GM18505 (cell line): ENCODE data around the gene IL31.

Source experiments
- ATAC-seq: cut with Tn5 transposase; IDR thresholded peaks from one replicate; pipeline ENCODE4 v1.9.1; 2021; ENCODE audit not compliant: unreplicated experiment
- POLR2A ChIP-seq: IDR thresholded peaks from 4 replicates; pipeline ENCODE4 v1.6.1; 2011; ENCODE audit warnings: borderline replicate concordance; ENCODE audit not compliant: insufficient read depth, insufficient read length; ENCODE audit errors: extremely low read depth

IL31 gene

DNA sequence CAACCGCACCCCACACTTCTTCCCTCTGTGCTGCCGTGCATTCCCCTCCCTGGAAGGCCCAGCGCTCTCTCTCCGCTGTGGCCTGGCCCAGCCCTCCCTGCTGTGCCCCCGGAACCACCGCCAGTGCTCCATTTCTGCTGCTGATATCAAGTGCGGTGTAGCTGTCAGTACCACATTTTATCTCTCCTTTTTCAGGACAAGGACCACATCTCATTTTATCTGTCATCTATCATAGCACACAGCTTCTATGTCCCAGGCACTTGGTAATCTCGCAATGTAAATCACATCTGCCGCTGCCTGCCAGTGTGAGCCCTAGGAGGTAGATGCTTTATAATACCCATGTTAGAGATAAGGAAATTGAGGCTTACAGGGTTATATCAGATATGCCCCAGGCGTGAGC is 18.3 kb downstream of the IL31 start:
- no peak for TF ChIP-seq POLR2A
- no peak for ATAC-seq

DNA sequence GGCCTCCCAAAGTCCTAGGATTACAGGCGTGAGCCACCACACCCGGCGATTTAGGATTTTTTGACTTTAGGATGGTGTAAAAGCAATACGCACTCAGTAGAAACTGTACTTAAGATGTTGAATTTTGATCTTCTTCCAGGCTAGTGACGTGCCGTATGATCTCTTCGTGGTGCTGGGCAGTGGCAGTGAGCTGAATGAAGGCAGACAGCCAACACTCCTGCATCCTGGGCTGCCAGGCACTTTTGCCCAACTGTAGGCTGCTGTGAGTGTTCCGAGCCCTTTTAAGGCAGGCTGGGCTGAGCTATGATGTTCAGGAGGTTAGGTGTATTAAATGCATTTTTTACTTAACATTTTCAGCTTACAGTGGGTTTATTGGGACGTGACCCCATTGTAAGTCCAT is 21.3 kb downstream of the IL31 start:
- no peak for TF ChIP-seq POLR2A
- no peak for ATAC-seq

GRCh38 chr12:122150127-122150681 is 23.8 kb downstream of the IL31 start:
- no peak for TF ChIP-seq POLR2A
- ATAC-seq, result no peak

DNA sequence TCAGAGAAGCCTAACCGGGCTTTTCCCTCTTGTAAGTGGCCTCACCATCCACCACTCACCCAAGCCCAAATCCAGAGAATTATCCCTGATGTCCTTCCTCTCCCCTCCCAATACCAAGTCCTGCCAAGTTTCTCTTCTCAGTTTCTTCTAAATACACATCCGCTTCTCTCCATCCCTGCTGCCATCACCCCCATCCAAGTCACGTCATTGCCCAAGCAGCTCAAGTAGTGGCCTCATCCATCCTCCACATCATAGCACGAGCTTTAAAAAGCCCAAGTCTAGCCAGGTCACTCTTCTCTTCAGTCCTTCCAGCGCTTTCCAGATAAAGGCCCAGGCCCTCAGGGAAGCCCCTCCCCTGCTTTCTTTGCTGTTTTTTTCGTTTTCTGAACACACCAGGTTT is 25.4 kb downstream of the IL31 start:
- no peak for TF ChIP-seq POLR2A
- ATAC-seq, result no peak

DNA sequence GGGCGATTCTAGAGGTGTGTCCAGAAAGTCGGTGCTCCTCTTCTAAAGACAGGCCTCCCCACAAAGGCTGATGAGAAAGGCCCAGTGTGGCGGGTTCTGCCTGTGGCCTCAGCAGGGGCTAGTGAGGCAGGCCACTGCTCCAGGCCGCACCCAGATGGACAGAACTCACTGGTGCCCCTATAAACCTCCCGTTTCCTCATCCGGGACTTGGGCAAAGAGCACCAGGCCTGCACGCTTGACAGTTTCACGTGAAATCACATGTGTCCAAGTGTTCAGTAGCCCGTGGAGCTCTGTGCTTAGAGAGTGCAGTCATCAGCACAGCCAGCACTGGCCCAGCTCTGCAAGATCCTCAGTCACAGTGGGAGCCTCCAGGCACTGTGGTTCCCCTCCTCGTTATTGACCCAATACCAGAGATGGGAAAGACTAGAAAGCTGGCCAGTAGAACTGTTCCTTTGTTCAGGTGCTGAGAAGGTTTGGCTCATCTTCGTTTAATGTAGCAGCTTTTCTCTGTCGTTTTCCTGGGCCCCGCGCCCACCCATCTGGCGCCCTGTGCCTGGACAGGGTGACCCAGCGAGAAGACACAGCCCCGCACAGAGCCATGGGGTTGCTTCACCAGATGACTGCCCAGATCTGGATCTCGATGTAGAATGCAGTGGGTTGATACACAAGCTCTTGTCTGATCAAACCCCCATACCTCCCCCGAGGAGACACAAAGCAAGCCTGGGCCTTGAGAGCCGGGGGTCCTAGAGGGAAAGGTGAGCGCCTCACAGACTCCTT is 26.3 kb downstream of the IL31 start:
- no peak for TF ChIP-seq POLR2A
- no peak for ATAC-seq

- ATAC-seq, result no peak
- no peak for TF ChIP-seq POLR2A
Observed at GRCh38 chr12:122145505-122146330, 28.3 kb downstream of the IL31 start.

DNA sequence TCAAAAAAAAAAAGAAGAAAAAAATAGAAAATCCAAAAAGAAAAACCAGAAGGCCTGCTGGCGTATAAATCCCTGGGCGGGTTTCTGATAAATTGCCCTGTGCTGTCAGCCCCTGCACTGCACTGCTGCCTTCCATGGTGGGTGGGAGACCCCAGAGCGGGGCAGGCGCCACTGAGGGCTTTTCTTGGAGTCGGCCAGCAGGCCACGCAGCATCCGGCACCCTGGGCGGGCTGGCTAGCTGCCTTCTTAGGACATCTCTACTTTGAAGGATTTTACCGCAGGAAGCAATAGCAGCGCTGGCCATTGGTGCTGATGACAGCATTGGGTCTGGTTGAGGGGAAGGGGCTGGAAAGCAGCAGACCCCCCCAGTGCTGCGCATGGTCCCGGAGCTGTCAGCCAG is 29.1 kb downstream of the IL31 start:
- no peak for TF ChIP-seq POLR2A
- ATAC-seq, result no peak

DNA sequence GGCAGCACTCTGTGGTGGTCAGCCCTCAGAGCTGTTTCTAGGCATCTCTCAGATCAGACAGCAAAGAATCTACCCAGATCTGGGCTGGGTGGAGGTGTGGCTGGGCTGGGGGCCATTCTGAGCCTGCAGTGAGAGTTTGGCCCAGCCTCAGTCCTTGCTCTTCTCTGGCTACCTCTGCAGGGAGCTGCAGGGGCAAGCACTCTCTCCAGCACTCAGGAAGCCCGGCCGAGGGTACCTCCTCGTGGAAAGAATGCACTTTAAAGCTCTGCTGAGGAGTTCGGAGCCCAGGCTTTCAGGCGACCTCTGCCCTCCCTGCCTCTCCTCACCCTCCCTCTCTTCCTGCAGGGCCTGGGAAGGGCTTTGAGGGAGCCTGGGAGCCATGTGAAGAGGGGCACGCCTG is 31.2 kb downstream of the IL31 start:
- ATAC-seq, result no peak
- TF ChIP-seq POLR2A, result no peak

GRCh38 chr12:122141911-122142725 is 31.9 kb downstream of the IL31 start:
- TF ChIP-seq POLR2A, result no peak
- ATAC-seq, result no peak

- no peak for TF ChIP-seq POLR2A
- ATAC-seq, result no peak
Observed at GRCh38 chr12:122140467-122141257, 33.4 kb downstream of the IL31 start.

- TF ChIP-seq POLR2A, result no peak
- ATAC-seq, result no peak
Observed at GRCh38 chr12:122139941-122140340, 34.1 kb downstream of the IL31 start.

DNA sequence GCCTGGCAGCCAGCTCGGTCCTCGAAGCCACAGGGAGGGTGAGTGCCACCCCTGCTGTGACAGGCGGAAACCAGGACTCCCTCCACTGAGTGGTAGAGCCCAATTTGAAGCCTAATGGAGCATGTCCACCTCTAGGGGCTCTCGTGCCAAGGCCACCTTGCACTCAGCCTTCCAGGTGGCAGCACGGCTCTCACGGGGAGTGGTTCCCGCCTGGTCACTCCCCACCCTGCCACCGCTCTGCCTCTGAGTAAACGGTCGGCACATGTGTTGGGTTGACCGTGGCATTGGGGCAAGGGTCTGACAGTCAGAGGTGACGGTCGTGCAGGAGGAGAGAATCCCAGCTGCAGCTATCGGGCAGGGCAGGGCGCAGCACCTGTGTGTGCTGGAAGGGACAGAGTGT is 34.8 kb downstream of the IL31 start:
- ATAC-seq, result no peak
- TF ChIP-seq POLR2A, result no peak
